ENCODE measurements around the gene CDC5L.

CDC5L gene

DNA sequence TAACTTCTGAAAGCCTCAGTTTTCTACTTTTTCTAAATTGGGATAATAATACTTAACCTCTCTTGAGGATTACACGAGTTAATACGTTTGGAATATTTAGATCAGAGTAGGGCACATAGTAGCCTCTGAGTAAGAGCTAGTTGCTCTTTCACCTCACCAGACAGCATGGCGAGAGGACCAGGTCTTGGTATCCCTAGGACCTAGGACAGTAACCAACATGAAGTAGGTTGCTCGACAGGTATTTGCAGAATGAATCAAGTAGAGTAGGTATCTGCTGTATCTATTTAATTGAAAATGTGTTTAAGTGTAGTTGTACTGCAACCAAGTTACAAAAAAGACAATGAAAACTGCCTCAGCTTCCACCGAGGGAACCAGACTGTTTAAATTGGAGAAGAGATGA lies 1.4 kb downstream of the CDC5L start:
- TF ChIP-seq, protein P1, sequence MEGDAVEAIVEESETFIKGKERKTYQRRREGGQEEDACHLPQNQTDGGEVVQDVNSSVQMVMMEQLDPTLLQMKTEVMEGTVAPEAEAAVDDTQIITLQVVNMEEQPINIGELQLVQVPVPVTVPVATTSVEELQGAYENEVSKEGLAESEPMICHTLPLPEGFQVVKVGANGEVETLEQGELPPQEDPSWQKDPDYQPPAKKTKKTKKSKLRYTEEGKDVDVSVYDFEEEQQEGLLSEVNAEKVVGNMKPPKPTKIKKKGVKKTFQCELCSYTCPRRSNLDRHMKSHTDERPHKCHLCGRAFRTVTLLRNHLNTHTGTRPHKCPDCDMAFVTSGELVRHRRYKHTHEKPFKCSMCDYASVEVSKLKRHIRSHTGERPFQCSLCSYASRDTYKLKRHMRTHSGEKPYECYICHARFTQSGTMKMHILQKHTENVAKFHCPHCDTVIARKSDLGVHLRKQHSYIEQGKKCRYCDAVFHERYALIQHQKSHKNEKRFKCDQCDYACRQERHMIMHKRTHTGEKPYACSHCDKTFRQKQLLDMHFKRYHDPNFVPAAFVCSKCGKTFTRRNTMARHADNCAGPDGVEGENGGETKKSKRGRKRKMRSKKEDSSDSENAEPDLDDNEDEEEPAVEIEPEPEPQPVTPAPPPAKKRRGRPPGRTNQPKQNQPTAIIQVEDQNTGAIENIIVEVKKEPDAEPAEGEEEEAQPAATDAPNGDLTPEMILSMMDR (IDR thresholded peaks at IDR 0.05; ENCODE audit: low read depth, low read length): no peak
- TF ChIP-seq, protein P2, sequence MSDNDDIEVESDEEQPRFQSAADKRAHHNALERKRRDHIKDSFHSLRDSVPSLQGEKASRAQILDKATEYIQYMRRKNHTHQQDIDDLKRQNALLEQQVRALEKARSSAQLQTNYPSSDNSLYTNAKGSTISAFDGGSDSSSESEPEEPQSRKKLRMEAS (IDR thresholded peaks at IDR 0.05; ENCODE audit: low read depth, low read length): no peak
- TF ChIP-seq MYC (IDR thresholded peaks at IDR 0.05; ENCODE audit: low read depth, low read length): no peak
- TF ChIP-seq POLR2A (IDR thresholded peaks at IDR 0.05; ENCODE audit: extremely low read depth, insufficient read length): no peak
- H3K4me3 ChIP-seq (ENCODE audit: low read depth, low read length): peak overlapping the region; percentile 97
- no peak for DNase-seq (ENCODE audit: low read depth)

DNA sequence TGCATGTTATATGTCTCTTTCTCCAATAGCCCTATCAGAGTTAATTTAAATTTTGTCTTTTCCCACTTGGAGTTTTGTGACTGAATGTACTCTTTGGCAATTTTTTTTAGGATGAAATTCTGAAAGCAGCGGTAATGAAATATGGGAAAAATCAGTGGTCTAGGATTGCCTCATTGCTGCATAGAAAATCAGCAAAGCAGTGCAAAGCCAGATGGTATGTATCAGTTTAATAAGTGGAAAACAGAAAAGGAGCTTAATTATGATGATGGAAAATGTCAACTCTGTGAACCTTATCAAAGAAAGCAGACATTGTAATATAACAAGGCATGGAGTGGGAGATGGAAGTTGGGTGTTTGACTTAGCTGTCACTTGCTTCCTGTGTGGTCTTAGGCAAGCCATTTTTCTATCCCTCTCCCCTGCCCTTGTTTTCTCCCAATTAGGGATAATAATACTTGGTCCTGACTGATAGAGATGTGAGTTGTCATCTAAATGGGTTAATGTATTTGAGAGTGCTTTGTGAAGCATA lies 2.7 kb downstream of the CDC5L start:
- H3K4me3 ChIP-seq (ENCODE audit: low read depth, low read length): peak overlapping the region; percentile 97
- TF ChIP-seq, protein P2 (IDR thresholded peaks at IDR 0.05; ENCODE audit: low read depth, low read length): no peak
- TF ChIP-seq MYC (IDR thresholded peaks at IDR 0.05; ENCODE audit: low read depth, low read length) (no peak), POLR2A (IDR thresholded peaks at IDR 0.05; ENCODE audit: extremely low read depth, insufficient read length) (no peak)
- TF ChIP-seq, protein P1 (IDR thresholded peaks at IDR 0.05; ENCODE audit: low read depth, low read length): no peak
- no peak for DNase-seq (ENCODE audit: low read depth)

DNA sequence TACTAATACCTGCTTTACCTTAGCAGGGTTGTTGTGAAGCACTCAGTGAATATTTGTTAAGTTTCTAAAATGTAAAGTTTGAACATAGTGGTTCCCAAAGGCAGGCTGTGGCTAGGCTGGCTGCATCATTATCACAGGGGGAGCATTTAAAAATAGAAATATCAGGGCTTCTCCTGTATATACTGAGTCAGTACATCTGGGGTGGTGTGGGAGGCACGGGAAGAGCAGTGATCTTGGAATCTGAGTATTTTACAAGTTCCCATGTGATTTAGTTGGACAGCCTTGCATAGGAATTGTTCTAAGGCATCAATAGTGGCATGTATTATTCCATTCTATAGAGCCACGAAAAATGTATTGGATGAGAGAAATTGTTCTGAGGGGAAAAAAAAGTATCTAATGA lies 8.0 kb downstream of the CDC5L start:
- no peak for DNase-seq (ENCODE audit: low read depth)
- no peak for TF ChIP-seq MYC (IDR thresholded peaks at IDR 0.05; ENCODE audit: low read depth, low read length)
- no peak for TF ChIP-seq POLR2A (IDR thresholded peaks at IDR 0.05; ENCODE audit: extremely low read depth, insufficient read length)

DNA sequence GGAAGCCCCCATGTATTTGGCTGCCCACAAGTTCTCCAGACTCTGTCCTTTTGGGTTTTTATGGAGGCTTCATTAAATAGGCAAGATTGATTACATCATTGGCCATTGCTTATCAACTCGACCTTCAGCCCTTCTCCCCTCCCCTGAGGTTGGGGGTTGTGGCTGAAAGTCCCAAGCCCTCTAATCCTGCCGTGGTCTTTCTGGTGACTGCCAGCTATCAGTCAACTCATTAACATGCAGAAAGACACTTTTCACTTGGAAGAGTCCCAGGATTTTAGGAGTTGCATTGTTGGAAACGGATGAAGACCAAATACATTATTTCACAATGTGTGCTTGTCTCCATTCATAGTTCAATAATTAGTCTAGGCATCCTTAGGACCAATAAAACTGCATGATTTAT lies 9.5 kb downstream of the CDC5L start:
- TF ChIP-seq MYC (IDR thresholded peaks at IDR 0.05; ENCODE audit: low read depth, low read length): no peak
- TF ChIP-seq, protein P2 (IDR thresholded peaks at IDR 0.05; ENCODE audit: low read depth, low read length): no peak
- no peak for TF ChIP-seq POLR2A (IDR thresholded peaks at IDR 0.05; ENCODE audit: extremely low read depth, insufficient read length)
- TF ChIP-seq, protein P1 (IDR thresholded peaks at IDR 0.05; ENCODE audit: low read depth, low read length): no peak
- DNase-seq (ENCODE audit: low read depth): no peak
- H3K4me3 ChIP-seq (ENCODE audit: low read depth, low read length): no peak overlapping the region

More for the DNA sequence above, 8.0 kb downstream of the CDC5L start:
- no peak overlapping the region for H3K4me3 ChIP-seq (ENCODE audit: low read depth, low read length)

DNA sequence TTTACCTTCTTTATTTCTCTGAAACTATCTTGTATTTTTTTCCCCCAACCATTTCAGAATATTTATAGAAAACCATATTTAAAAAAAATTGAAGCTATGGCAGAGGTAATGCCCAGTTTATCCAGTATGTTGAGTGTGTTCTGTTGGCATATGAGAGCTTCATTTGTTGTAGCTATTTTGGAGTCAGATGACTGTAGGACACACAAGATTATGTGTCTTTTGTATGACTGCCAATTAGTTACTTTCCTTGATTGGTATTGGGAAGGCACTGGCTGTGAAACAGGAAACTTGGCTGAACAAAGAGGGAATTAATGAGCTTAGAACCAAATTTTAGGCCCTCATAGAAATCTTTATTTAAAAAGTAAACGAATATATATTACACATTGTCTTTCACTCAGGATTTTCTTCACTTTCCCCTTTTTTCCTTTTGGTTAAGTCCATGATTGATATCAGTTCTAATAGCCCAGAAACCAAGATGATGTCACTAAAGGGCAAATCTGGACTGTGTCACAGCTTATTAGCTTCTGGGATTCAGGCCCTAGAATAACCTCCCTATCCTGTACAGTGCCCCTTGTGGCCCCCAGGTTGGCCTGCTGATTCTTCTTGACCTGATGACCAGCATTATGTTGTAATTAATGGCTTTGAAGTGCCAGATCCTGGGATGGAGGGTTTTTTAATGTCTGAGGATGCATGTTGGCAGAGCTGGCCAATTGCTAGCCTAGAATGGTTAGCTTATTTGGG lies 10.1 kb downstream of the CDC5L start:
- peak; percentile 7 for DNase-seq (ENCODE audit: low read depth)
- TF ChIP-seq MYC (IDR thresholded peaks at IDR 0.05; ENCODE audit: low read depth, low read length) (no peak), POLR2A (IDR thresholded peaks at IDR 0.05; ENCODE audit: extremely low read depth, insufficient read length) (no peak)
- TF ChIP-seq, protein P1 (IDR thresholded peaks at IDR 0.05; ENCODE audit: low read depth, low read length): no peak
- TF ChIP-seq, protein P2 (IDR thresholded peaks at IDR 0.05; ENCODE audit: low read depth, low read length): no peak
- H3K4me3 ChIP-seq (ENCODE audit: low read depth, low read length): no peak overlapping the region

DNA sequence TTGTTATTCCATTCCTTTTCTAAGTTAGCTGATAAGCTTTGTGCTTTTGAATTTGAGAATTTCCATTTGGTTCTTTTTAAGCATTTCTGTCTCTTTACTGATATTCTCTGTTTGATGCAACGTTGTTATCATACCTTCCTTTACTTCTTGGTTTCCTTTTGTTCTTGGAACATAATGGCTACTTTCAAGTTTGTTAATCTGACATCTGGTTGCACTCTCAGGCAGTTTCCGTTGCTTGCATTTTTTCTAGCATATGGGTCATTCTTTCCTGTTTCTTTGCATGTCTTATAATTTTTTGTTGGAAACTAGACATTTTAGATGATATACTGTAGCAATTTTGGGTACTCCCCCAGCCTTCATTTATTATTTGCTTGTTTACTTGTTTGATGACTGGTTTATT lies 12.5 kb downstream of the CDC5L start:
- TF ChIP-seq, protein P1 (IDR thresholded peaks at IDR 0.05; ENCODE audit: low read depth, low read length): no peak
- no peak for TF ChIP-seq MYC (IDR thresholded peaks at IDR 0.05; ENCODE audit: low read depth, low read length)
- no peak for TF ChIP-seq POLR2A (IDR thresholded peaks at IDR 0.05; ENCODE audit: extremely low read depth, insufficient read length)
- TF ChIP-seq, protein P2 (IDR thresholded peaks at IDR 0.05; ENCODE audit: low read depth, low read length): no peak
- no peak overlapping the region for H3K4me3 ChIP-seq (ENCODE audit: low read depth, low read length)
- no peak for DNase-seq (ENCODE audit: low read depth)
